ENCODE results near the gene SLC35F6. TPM values are rescaled to one million over a fixed set of nuclear protein-coding genes. Genes with fewer than 3 reads are reported as not detected.
A peak's percentile ranks its signal among the peaks of the same experiment; 100 is the strongest.

SLC35F6 gene
- total and polyA plus RNA-seq, 2 donors (not counting 1 experiment from before 2014, with no cell fraction given), result 35.2 to 61.4 TPM

DNA sequence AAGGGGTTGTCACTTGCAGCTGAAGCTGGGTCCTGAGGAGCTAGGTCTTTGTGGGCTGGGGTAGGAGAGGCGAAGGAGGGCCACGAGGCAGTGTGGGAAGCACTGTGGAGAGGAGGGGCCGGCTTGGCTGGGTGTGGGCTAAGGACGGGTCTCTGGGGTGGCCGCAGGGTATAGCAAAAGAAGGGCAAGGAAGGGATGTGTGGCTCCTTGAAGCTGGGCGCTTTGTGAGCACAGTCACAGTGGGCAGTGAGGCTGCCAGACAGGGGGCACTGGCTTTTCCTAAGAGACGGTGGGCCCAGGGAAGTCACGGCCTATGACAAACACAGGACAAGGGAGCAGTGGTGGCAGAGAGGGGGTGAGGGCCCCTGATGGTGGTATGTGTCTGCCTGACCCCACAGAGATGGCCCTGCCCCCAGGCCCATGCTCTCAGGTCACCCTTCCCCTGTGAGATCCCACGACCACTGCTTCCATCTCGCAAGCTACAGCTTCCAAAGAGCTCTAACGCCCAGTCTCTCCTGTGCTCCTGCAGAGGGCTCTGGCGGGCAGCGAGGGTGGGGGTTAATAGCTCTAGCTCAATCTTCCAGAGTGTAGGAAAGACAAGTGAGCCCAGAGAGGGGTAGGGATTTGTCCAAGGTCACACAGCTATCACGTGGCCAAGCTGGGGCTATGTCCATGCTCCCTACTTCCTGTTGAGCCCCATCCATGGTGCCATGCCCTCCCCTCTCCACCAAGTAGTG is 39.1 kb upstream of the SLC35F6 start:
- Histone ChIP-seq H3K9me3 (ENCODE audit: control insufficient read depth, insufficient read depth, low read depth, low read length) (no peaks in the 10 kb centered on the region), H3K27me3 (ENCODE audit: control insufficient read depth, insufficient read depth, low read length) (no peaks in the 10 kb centered on the region), H3K4me3 (replicated peaks in 1 of 4; ENCODE audit: control extremely low read depth in 1 of 4, insufficient read depth in 1 of 4, low read depth in 3 of 4, low read length in 4 of 4) (no peak overlapping the region), H3K4me2 (ENCODE audit: extremely low read depth, insufficient read depth, low read length) (no peak overlapping the region), H3K4me1 (ENCODE audit: control insufficient read depth, extremely low read depth, insufficient read depth, low read length) (peaks cover 30% of the 10 kb centered on the region), H2AFZ (ENCODE audit: low read length) (peak overlapping the region; percentile 15), H3K9ac (ENCODE audit: insufficient read depth, low read length) (peak overlapping the region; percentile 5), H3K27ac (ENCODE audit: insufficient read depth, low read length) (peak overlapping the region; percentile 77), H3K36me3 (ENCODE audit: control insufficient read depth, insufficient read depth, low read length) (no peaks in the 10 kb centered on the region), H4K20me1 (ENCODE audit: control insufficient read depth, extremely low read depth, insufficient read depth, low read length) (no peaks in the 10 kb centered on the region), H3K79me2 (ENCODE audit: control insufficient read depth, insufficient read depth, low read length) (no peaks in the 10 kb centered on the region)
- DNase-seq (ENCODE audit: low read depth in 2 of 2), result no peak
- TF ChIP-seq, protein P1, sequence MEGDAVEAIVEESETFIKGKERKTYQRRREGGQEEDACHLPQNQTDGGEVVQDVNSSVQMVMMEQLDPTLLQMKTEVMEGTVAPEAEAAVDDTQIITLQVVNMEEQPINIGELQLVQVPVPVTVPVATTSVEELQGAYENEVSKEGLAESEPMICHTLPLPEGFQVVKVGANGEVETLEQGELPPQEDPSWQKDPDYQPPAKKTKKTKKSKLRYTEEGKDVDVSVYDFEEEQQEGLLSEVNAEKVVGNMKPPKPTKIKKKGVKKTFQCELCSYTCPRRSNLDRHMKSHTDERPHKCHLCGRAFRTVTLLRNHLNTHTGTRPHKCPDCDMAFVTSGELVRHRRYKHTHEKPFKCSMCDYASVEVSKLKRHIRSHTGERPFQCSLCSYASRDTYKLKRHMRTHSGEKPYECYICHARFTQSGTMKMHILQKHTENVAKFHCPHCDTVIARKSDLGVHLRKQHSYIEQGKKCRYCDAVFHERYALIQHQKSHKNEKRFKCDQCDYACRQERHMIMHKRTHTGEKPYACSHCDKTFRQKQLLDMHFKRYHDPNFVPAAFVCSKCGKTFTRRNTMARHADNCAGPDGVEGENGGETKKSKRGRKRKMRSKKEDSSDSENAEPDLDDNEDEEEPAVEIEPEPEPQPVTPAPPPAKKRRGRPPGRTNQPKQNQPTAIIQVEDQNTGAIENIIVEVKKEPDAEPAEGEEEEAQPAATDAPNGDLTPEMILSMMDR (conservative IDR thresholded peaks at IDR 0.05 in 1 of 2, IDR thresholded peaks at IDR 0.05 in 1 of 2; ENCODE audit: low read depth in 1 of 2, low read length in 2 of 2), result no peak
- TF ChIP-seq EZH2 (IDR thresholded peaks at IDR 0.05; ENCODE audit: low read length, missing control alignments), result no peak

DNA sequence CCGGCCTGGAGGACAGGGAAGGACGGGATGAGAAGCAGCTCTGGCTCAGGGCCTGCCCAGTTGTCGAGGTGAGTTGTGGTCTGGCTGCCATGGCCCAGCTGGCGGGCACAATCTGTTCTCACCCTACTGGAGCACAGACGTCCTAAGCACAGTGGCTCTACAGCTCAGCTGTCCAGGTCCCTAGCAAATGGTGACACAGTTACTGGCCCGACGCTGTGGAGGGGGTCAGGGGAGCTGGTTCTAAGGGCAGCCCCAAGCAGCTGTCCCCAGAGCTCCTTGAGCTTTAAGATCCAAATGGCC is 38.6 kb upstream of the SLC35F6 start:
- Histone ChIP-seq H3K36me3 (ENCODE audit: control insufficient read depth, insufficient read depth, low read length) (no peaks in the 10 kb centered on the region), H3K4me2 (ENCODE audit: extremely low read depth, insufficient read depth, low read length) (no peak overlapping the region), H4K20me1 (ENCODE audit: control insufficient read depth, extremely low read depth, insufficient read depth, low read length) (no peaks in the 10 kb centered on the region), H3K27ac (ENCODE audit: insufficient read depth, low read length) (no peak overlapping the region), H3K4me1 (ENCODE audit: control insufficient read depth, extremely low read depth, insufficient read depth, low read length) (peaks cover 29% of the 10 kb centered on the region), H3K9me3 (ENCODE audit: control insufficient read depth, insufficient read depth, low read depth, low read length) (no peaks in the 10 kb centered on the region), H3K79me2 (ENCODE audit: control insufficient read depth, insufficient read depth, low read length) (no peaks in the 10 kb centered on the region), H2AFZ (ENCODE audit: low read length) (no peak overlapping the region), H3K4me3 (replicated peaks in 1 of 4; ENCODE audit: control extremely low read depth in 1 of 4, insufficient read depth in 1 of 4, low read depth in 3 of 4, low read length in 4 of 4) (no peak overlapping the region), H3K27me3 (ENCODE audit: control insufficient read depth, insufficient read depth, low read length) (no peaks in the 10 kb centered on the region), H3K9ac (ENCODE audit: insufficient read depth, low read length) (no peak overlapping the region)
- no peak for DNase-seq (ENCODE audit: low read depth in 2 of 2)
- TF ChIP-seq EZH2 (IDR thresholded peaks at IDR 0.05; ENCODE audit: low read length, missing control alignments), result no peak
- TF ChIP-seq, protein P1 (conservative IDR thresholded peaks at IDR 0.05 in 1 of 2, IDR thresholded peaks at IDR 0.05 in 1 of 2; ENCODE audit: low read depth in 1 of 2, low read length in 2 of 2), result no peak

DNA sequence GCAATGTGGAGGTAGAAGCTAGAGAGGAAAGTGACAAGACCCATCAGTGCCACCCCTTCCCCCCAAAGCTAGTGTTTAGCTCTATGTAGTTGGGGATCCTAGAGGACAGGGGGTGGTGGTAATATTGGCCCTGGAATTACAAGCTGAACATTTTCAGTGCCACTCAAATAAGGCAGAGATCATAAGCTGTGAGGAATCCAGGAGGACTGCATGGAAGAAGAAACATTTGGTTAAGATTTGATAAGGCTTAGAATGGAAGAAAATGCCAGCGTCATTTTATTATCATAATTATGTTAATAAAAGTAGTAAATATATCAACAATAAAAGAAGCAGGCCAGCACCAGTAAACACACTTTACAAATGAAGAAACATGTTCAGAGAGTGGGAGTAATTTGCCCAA is 37.9 kb upstream of the SLC35F6 start:
- Histone ChIP-seq H3K9me3 (ENCODE audit: control insufficient read depth, insufficient read depth, low read depth, low read length) (no peaks in the 10 kb centered on the region), H3K27ac (ENCODE audit: insufficient read depth, low read length) (no peak overlapping the region), H3K79me2 (ENCODE audit: control insufficient read depth, insufficient read depth, low read length) (no peaks in the 10 kb centered on the region), H3K4me3 (replicated peaks in 1 of 4; ENCODE audit: control extremely low read depth in 1 of 4, insufficient read depth in 1 of 4, low read depth in 3 of 4, low read length in 4 of 4) (no peak overlapping the region), H3K27me3 (ENCODE audit: control insufficient read depth, insufficient read depth, low read length) (no peaks in the 10 kb centered on the region), H3K36me3 (ENCODE audit: control insufficient read depth, insufficient read depth, low read length) (no peaks in the 10 kb centered on the region), H3K4me1 (ENCODE audit: control insufficient read depth, extremely low read depth, insufficient read depth, low read length) (peaks cover 22% of the 10 kb centered on the region), H4K20me1 (ENCODE audit: control insufficient read depth, extremely low read depth, insufficient read depth, low read length) (no peaks in the 10 kb centered on the region), H3K9ac (ENCODE audit: insufficient read depth, low read length) (no peak overlapping the region), H2AFZ (ENCODE audit: low read length) (no peak overlapping the region), H3K4me2 (ENCODE audit: extremely low read depth, insufficient read depth, low read length) (no peak overlapping the region)
- no peak for TF ChIP-seq EZH2 (IDR thresholded peaks at IDR 0.05; ENCODE audit: low read length, missing control alignments)
- TF ChIP-seq, protein P1 (conservative IDR thresholded peaks at IDR 0.05 in 1 of 2, IDR thresholded peaks at IDR 0.05 in 1 of 2; ENCODE audit: low read depth in 1 of 2, low read length in 2 of 2), result no peak
- DNase-seq (ENCODE audit: low read depth in 2 of 2), result no peak

Data from fibroblast of lung (primary cell).